Thymus (tissue), 11 donors: ENCODE results near the gene SLC45A3. TPM values are rescaled to one million over a fixed set of nuclear protein-coding genes. Genes with fewer than 3 reads are reported as not detected.

Source experiments
- DNase-seq, 9 donors: peaks; one replicate each; pipeline ENCODE4 v3.0.0-alpha.2; 2013; ENCODE audit warnings: low spot score in 9 of 9, low read depth in 6 of 9, missing footprints in 1 of 9
- H3K27ac ChIP-seq, 2 donors: one replicate each; pipeline ENCODE4 v1.5.1; 2013; ENCODE audit warnings: control low read depth in 1 of 2, low read depth in 1 of 2, low read length in 1 of 2, mild to moderate bottlenecking in 1 of 2, moderate library complexity in 1 of 2
- H3K27me3 ChIP-seq, 2 donors: one replicate each; pipeline ENCODE4 v1.5.1; 2013; ENCODE audit warnings: low read length in 1 of 2; ENCODE audit not compliant: control insufficient read depth in 2 of 2, insufficient read depth in 1 of 2
- H3K36me3 ChIP-seq, 2 donors: one replicate each; pipeline ENCODE4 v1.5.1; 2013; ENCODE audit warnings: low read length in 1 of 2, mild to moderate bottlenecking in 1 of 2, moderate library complexity in 1 of 2; ENCODE audit not compliant: control insufficient read depth in 2 of 2, insufficient read depth in 2 of 2
- H3K4me1 ChIP-seq, 2 donors: one replicate each; pipeline ENCODE4 v1.5.1; 2013; ENCODE audit warnings: low read length in 2 of 2; ENCODE audit not compliant: control insufficient read depth in 2 of 2, insufficient read depth in 2 of 2
- H3K4me3 ChIP-seq, 2 donors: one replicate each; pipeline ENCODE4 v1.5.1; 2013; ENCODE audit warnings: low read length in 2 of 2, control low read depth in 1 of 2, mild to moderate bottlenecking in 1 of 2
- H3K9me3 ChIP-seq, 2 donors: one replicate each; pipeline ENCODE4 v1.5.1; 2013; ENCODE audit warnings: low read length in 1 of 2, mild to moderate bottlenecking in 1 of 2; ENCODE audit not compliant: control insufficient read depth in 2 of 2, insufficient read depth in 1 of 2
- WGBS: extraction: QIAGEN DNeasy Blood & Tissue Kit; methylation state at CpG from one replicate; pipeline ENCODE4 v1.1.7; 2013; 5-methylcytosine and 5-hydroxymethylcytosine counted together
- polyA plus RNA-seq: library from polyadenylated mRNA; stranded (reverse); fragments of 200-250 nt; gene quantifications from one replicate; pipeline ENCODE4 v1.2.3, GENCODE V29; 2013
- total RNA-seq: library from RNA; stranded (reverse); fragments of 120-200 nt; gene quantifications from one replicate; pipeline ENCODE4 v1.2.4, GENCODE V29; 2013
- donor health status: healthy.

Gene SLC45A3
- total and polyA plus RNA-seq, 2 donors, result 0.94 TPM

DNA sequence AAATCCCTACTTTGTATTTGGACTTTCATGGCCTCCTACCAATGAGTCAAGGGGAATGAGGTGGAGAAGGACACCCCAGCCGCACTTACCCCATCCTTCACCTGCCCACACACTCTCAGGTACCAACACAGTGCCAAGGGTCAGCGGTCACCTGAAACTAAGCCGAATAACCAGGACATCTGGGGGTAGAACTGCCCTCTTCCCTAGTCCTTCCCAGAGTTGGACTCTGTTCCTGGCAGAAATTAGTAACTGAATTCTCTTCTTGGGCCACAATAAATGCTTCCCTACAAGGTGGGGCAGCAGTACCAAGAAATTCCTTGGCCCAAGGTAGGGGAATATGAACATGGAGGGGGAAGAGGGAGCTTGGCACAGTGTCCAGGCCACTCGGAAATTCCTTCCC is 7.3 kb downstream of the SLC45A3 start:
- Histone ChIP-seq H3K27me3 (peaks cover 0 to 2% of the 10 kb centered on the region in 2 donors), H3K9me3 (no peaks in the 10 kb centered on the region), H3K27ac (no peak overlapping the region), H3K4me1 (peaks cover 0 to 4% of the 10 kb centered on the region in 2 donors), H3K36me3 (no peaks in the 10 kb centered on the region), H3K4me3 (no peak overlapping the region)
- WGBS, result 95% methylated on average over 4 of the region's 4 CpGs
- no peak for DNase-seq

DNA sequence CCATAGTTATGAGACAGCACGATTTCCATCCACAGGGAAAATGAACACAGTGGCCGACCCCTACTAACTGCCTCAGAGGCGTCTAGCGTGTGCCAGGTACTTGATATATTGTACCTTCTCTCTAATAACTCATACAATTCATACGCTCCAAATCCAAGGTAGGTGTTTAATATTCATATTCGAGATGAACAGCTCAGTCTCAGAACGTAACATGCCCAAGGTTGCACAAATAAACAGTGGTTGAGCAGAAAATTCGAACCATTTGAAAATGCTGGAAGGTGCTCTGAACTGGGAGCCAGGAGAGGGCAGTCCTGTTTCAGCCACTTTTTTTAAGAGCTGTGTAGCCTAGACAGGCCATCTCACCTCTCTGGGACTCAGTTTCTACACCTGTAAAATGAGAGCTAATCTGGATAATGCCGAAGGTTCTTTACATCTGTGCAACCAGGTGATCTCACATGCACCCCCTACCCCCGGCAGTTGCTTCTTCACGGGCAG is 7.9 kb downstream of the SLC45A3 start:
- Histone ChIP-seq H3K4me3 (no peak overlapping the region), H3K9me3 (no peaks in the 10 kb centered on the region), H3K27me3 (peaks cover 0 to 2% of the 10 kb centered on the region in 2 donors), H3K4me1 (peaks cover 0 to 4% of the 10 kb centered on the region in 2 donors), H3K27ac (no peak overlapping the region), H3K36me3 (no peaks in the 10 kb centered on the region)
- no peak for DNase-seq
- WGBS, result 95% methylated on average over 11 of the region's 11 CpGs

DNA sequence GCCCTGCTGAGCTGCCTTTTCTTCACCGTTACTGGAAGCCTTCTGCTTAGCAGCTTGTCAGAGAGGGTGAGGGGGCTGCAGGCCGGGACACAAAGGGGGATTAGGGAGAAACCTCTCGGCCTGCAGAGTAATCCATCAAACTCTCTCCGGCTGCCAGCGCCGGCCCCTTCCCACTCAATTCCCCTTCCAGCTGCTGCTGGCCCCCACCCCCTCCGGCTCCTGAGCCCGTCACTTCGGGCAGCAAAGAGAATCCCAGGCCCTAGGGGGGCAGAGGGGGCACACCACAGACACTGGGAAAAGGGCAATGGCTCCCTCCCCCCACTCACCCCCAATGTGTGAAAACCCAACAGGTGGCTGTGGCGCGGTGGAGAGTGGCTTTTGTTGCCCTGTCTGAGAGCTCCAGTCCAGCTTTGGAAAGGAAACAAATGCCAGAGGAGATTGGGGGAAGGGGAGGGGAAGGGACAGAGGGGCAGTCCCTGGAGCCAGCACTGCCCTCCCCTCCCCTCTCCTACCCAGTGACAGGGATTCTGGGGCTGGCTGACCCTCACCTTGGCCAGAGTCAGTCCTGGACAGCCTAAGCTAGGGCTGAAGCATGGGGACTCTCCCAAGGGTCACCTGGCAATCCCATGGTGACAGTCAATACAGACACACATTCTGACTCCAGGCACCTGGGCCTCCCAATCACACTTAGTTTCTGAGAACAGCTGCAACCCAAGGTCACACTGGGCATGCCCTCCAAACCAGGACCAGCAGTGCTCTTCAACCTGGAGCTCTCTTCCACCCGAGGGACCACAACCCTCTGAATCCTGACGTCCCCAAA is 9.5 kb downstream of the SLC45A3 start:
- Histone ChIP-seq H3K4me1 (peaks cover 0 to 4% of the 10 kb centered on the region in 2 donors), H3K27me3 (peaks cover 0 to 2% of the 10 kb centered on the region in 2 donors), H3K27ac (no peak overlapping the region), H3K9me3 (no peaks in the 10 kb centered on the region), H3K36me3 (no peaks in the 10 kb centered on the region), H3K4me3 (no peak overlapping the region)
- DNase-seq, result no peak
- 94% methylated on average over 13 of the region's 13 CpGs for WGBS

DNA sequence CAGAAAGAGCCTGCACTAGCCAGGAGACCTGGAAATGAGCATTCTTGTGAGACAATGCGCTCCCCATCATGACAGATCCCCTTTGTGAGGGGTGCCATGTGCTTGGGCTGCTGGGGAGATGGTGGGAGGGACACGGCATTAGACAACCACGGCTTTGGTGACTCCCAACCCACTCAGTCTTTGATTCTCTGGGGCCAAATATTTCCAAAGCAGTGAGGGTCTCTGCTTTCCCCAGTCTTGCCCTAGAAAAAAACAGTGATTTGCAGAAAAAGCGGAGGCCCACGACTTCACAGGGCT is 10.2 kb downstream of the SLC45A3 start:
- WGBS, result 94% methylated on average over 5 of the region's 5 CpGs
- H3K4me3 ChIP-seq, result no peak overlapping the region
- no peaks in the 10 kb centered on the region for H3K36me3 ChIP-seq
- no peak for DNase-seq
- no peak overlapping the region for H3K27ac ChIP-seq
- no peaks in the 10 kb centered on the region for H3K9me3 ChIP-seq
- H3K4me1 ChIP-seq, result peaks cover 0 to 9% of the 10 kb centered on the region in 2 donors
- peaks cover 0 to 2% of the 10 kb centered on the region in 2 donors for H3K27me3 ChIP-seq

DNA sequence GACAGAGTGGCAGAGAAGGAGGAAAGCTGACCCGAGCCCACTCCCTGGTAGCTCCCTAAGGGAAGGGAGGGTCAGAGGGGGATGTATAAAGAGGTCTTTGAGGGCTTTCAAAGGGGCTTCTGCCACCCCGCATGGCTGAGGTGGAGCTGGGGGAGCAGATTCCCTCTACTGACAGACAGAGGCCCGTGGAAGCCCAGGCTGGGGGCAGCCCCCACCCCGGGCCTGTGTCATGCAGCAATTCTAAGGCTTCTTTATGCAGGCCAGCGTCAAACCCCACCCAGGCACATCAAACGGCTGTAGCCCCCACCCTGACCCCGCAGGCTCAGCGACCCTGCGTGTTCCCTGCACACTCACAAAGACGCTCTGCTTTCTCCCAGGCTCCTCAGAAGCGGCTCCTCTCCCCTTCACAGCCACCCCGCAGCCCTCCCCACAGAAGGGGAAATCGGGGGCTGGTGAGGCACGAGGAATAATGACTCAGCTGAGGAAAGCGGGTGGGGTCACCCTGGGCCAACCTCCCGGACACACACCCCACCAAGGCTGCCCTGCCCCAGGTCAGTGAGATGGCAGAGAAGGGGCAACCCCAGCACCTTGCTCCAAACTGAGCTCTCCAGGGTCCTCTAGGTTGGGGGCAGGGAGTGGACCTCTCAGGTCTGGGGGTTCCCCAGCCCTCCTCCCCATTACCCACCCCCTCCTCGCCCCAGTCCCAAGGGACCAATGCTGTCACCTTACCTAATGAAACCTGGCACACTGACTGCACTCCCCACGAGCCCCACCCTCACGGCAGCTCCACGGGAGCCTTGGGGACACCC is 10.8 kb downstream of the SLC45A3 start:
- Histone ChIP-seq H3K27ac (no peak overlapping the region), H3K4me3 (no peak overlapping the region), H3K4me1 (peaks cover 0 to 9% of the 10 kb centered on the region in 2 donors), H3K27me3 (peaks cover 0 to 2% of the 10 kb centered on the region in 2 donors), H3K36me3 (no peaks in the 10 kb centered on the region), H3K9me3 (no peaks in the 10 kb centered on the region)
- 46% methylated on average over 20 of the region's 20 CpGs for WGBS
- no peak for DNase-seq

DNA sequence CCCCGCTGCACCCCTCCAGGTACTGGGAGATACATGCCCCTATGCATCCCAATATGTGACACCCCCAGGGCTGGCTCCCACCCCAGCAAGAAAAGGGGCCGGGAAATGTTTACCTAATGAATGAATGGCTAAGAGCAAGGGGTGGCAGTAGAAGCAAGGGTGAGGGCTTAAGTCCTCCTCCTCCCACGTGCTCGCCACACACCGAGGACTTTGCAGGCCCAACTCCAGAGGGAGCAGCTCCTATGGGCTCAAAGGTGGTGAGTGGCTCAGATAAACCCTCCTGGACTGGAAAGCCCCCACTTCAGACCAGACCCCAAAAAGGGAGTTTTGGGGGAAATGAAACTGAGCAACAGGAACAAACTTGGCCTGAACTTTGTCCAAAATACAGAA is 11.4 kb downstream of the SLC45A3 start:
- Histone ChIP-seq H3K27me3 (peaks cover 0 to 2% of the 10 kb centered on the region in 2 donors), H3K4me1 (peaks cover 0 to 11% of the 10 kb centered on the region in 2 donors), H3K36me3 (no peaks in the 10 kb centered on the region), H3K4me3 (no peak overlapping the region), H3K27ac (no peak overlapping the region), H3K9me3 (no peaks in the 10 kb centered on the region)
- no peak for DNase-seq
- 75% methylated on average over 5 of the region's 5 CpGs for WGBS

DNA sequence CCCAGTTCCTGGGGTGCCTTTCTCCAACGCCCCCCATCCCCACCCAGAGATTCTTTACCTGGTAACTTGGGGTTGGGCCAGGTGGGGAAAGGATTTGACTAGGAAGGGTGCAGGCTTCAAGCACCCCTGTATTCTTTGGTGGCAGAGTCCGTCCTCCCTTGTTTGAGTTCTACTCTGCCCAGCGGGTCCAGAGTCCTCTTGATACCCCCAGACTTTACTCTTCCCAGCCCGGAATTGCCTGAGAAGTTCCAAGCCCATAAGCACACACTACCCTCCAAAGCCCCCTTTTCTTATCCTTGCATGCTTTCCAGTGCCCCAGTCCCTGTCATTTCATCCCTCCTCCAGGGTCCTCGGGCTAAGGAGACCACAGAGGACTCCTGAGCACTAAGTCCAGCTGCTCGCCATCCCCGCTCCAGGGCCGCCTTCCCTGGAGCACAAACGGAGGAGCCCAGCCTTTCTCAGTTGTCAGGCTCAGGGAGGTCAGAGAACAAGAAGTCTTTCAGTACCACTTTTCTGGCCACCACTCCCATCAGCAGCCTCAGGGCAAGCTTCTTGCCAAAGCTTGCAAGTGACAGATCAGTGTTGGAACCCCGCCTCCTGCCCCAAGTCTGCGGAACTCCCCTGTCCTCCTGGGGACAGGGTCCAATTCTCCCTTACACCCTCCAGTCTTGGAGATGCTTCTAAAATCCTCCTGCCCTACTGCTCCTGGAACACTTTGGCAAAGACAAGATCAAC is 12.2 kb downstream of the SLC45A3 start:
- H3K4me3 ChIP-seq, result no peak overlapping the region
- 96% methylated on average over 11 of the region's 11 CpGs for WGBS
- H3K27ac ChIP-seq, result no peak overlapping the region
- H3K36me3 ChIP-seq, result no peaks in the 10 kb centered on the region
- no peak for DNase-seq
- no peaks in the 10 kb centered on the region for H3K9me3 ChIP-seq
- H3K4me1 ChIP-seq, result peaks cover 0 to 11% of the 10 kb centered on the region in 2 donors
- H3K27me3 ChIP-seq, result peaks cover 0 to 2% of the 10 kb centered on the region in 2 donors

DNA sequence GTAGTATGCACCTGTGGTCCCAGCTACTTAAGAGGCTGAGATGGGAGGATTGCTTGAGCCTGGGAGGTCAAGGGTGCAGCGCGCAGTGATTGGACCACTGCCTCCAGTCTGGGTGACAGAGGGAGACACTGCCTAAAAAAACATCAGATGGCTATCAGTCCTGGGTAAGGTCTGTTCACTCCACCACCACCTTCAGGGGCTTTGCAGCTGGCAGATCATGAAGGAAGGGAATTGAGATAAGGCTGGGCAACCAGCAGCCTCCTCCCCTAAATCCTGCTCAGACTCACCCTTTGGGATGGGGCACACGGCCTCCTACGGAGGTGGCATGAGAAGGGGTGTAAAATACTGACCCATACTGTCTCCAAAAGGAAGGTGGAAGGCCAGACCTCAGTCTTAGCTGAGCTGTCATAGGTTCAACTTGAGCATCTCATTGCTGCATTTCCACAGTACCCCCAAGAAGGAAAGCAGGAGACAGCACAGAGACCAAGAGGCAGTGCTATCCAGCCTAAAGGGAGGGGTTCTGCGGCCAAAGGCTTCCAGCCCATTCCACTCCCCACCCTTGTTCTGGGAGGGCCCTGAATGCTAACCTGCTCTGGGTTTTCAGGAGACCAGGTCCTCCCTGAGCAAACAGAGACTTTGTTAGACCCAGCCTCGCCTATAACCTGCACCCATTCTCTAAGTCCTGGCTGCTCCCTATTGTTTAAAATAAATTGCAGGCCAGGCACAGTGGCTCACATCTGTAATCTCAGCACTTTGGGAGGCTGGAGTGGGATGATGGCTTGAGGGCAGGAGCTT is 13.7 kb downstream of the SLC45A3 start:
- H3K27ac ChIP-seq, result no peak overlapping the region
- peaks cover 0 to 11% of the 10 kb centered on the region in 2 donors for H3K4me1 ChIP-seq
- WGBS, result 96% methylated on average over 6 of the region's 6 CpGs
- H3K4me3 ChIP-seq, result no peak overlapping the region
- H3K9me3 ChIP-seq, result no peaks in the 10 kb centered on the region
- no peaks in the 10 kb centered on the region for H3K36me3 ChIP-seq
- peaks cover 0 to 2% of the 10 kb centered on the region in 2 donors for H3K27me3 ChIP-seq
- no peak for DNase-seq
